ENCODE results near the gene CYP27A1.
"Not testable (repeated sequence)": the region's sequence is repeated elsewhere in the genome, so short reads cannot be mapped to it uniquely, and the experiment has no call there.

The CYP27A1 gene

GRCh38 chr2:218831378-218831990 is 49.5 kb downstream of the CYP27A1 start, which contains the start of gene PRKAG3:
Gene PRKAG3 (minus strand): TSS chr2:218831803.
- DNase-seq (ENCODE audit: low read depth in 2 of 2), result no peak

DNA sequence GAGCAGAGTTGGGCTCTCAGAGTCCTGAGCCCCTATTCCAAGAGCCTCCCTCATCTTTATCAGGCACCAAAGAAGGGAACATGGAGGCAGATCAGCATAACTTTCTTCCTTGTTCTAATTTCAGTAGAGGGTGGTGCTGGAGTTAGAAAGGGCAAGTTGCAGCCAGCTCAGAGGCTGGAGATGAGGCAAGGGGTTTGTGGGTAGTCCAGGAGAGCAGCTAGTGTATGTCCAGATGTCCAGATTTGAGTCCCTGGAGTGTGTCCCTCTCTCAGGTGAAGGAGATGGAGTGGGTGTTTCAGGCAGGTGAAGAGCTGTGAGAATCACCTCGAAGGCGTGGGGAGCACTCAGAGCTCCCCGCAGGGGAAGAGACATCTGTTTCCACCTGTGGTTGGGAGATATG is 50.1 kb downstream of the CYP27A1 start:
- no peak for DNase-seq (ENCODE audit: low read depth in 2 of 2)

GRCh38 chr2:218832520-218832919 is 50.6 kb downstream of the CYP27A1 start:
- no peak for DNase-seq (ENCODE audit: low read depth in 2 of 2)

DNA sequence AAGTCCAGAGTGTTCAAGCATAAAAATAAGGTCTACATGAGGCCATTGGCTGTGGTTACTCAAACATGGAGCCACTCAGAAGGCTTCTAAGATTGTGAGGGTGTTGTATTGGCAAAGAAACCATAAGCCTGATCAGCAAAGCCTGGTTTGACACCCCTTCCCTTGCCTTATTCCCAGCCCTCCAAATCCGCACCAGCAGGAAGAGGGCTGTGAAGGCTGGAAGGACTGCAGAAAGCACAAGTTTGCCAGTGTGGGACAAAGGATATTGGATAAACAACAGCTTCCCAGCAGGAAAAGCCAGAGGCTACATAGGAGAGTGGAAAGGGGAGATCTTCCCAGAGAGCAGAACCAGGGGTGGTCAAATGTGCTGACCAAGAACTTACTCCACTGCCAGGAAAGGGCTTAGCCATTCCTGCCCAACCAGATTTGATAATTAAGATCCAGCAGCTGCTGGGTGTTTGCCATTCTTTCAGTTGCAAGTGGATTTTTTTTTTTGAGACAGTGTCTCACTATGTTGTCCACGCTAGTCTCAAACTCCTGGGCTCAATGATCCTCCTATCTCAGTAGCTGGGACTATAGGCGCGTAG is 51.2 kb downstream of the CYP27A1 start:
- DNase-seq (ENCODE audit: low read depth in 2 of 2), result no peak

DNA sequence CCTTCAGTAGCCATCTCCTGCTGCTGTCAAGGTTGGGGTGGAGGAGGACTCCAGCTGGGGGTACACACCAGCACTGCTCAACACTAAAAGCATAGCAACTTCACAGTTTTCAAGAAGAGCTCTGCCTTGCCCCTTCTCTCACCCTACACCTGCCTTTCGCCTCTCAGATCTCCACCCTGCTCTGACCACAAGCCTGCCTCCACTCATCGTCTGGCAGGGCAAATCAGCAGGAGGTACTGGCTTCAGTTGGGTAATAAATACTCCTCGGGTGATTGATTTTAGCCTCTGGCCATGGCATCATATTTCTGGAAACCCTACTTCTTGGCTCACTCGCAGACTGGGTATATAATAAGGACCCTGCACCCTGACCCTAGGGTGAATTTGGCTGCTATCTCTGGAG is 52.7 kb downstream of the CYP27A1 start:
- DNase-seq (ENCODE audit: low read depth in 2 of 2), result no peak

GRCh38 chr2:218837495-218837894 is 55.5 kb downstream of the CYP27A1 start:
- DNase-seq (ENCODE audit: low read depth in 2 of 2), result no peak

GRCh38 chr2:218839430-218839829 is 57.5 kb downstream of the CYP27A1 start:
- DNase-seq (ENCODE audit: low read depth in 2 of 2), result no peak

- no peak for DNase-seq (ENCODE audit: low read depth in 2 of 2)
Measured at GRCh38 chr2:218839888-218840287, 57.9 kb downstream of the CYP27A1 start.

DNA sequence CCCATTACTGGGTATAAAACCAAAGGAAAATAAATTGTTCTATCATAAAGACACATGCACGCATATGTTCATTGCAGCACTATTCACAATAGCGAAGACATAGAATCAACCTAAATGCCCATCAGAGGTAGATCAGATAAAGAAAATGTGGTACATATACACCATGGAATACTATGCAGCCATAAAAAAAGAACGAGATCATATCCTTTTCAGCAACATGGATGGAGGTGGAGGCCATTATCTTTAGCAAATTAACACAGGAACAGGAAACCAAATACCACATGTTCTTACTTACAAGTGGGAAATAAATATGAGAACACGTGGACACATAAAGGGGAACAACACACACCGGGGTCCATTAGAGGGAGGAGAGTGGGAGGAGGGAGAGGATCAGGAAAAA is 62.4 kb downstream of the CYP27A1 start:
- DNase-seq (ENCODE audit: low read depth in 2 of 2), result not testable (repeated sequence)

DNA sequence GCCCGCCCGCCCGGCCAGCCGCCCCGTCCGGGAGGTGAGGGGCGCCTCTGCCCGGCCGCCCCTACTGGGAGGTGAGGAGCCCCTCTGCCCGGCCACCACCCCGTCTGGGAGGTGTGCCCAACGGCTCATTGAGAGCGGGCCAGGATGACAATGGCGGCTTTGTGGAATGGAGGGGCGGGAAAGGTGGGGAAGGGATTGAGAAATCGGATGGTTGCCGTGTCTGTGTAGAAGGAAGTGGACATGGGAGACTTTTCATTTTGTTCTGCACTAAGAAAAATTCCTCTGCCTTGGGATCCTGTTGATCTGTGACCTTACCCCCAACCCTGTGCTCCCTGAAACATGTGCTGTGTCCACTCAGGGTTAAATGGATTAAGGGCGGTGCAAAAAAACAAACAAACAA is 65.0 kb downstream of the CYP27A1 start:
- not testable (repeated sequence) for DNase-seq (ENCODE audit: low read depth in 2 of 2)

DNA sequence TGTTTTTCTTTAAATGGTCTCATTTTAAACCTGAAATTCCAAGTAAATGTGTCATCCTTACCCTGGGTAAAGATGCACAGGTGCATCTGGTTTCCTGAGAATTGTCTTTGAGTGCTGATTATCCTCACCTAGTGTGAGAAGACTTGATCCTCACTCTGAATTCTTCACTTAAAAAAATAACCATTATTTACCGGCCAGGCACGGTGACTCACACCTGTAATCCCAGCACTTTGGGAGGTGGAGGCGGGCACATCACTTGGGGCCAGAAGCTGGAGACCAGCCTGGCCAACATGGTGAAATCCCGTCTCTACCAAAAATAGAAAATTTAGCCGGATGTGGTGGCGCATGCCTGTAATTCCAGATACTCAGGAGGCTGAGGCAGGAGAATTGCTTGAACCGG is 67.8 kb downstream of the CYP27A1 start:
- no peak for DNase-seq (ENCODE audit: low read depth in 2 of 2)

- DNase-seq (ENCODE audit: low read depth in 2 of 2), result no peak
Measured at GRCh38 chr2:218850796-218851195, 68.8 kb downstream of the CYP27A1 start.

DNA sequence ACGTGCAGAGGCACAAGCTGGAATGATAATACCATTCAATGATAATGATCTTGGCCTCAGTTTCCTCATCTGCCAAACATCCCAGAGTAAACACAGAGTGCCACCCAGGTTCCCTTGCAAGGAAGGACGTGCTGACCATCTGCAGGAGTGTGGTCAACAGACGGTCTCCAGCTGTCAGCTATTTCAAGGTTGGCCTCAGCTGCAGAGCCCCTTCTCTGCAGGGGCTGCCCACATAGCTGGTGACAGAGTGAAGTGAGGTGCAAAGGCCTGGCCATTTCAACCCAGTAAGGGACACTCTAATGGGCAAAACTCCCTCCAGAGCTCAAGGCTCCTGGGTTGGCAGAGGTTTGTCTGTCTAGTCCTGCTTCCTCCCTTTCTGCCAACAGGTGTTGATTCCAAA is 69.3 kb downstream of the CYP27A1 start:
- DNase-seq (ENCODE audit: low read depth in 2 of 2), result no peak

- peak in 1 of 2 donors; percentile 45 for DNase-seq (ENCODE audit: low read depth in 2 of 2)
Measured at GRCh38 chr2:218852911-218853667, 71.1 kb downstream of the CYP27A1 start.

DNA sequence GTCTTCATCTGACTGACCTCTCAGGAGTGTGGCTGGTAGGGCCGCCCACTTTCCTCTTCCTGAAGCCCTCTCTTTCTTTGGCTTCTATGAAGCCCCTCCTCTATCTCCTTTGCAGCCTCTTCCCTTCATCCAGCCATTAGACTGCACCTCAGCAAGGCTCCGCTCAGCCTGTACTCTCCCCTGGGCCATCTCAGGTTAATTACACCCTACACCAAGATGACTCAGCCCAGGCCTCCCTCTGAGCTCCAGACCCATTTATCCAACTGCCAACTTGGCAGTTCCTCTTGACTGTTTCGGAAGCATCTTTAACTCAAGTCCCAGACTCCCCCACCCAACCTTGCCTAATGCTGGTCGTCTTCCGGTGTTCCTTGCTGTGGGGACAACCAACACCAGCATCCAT is 71.8 kb downstream of the CYP27A1 start:
- no peak for DNase-seq (ENCODE audit: low read depth in 2 of 2)

- no peak for DNase-seq (ENCODE audit: low read depth in 2 of 2)
Measured at GRCh38 chr2:218854860-218855259, 72.9 kb downstream of the CYP27A1 start.

- DNase-seq (ENCODE audit: low read depth in 2 of 2), result no peak
Measured at GRCh38 chr2:218855305-218856166, 73.6 kb downstream of the CYP27A1 start.

- no peak for DNase-seq (ENCODE audit: low read depth in 2 of 2)
Measured at GRCh38 chr2:218856167-218856895, 74.4 kb downstream of the CYP27A1 start.

- DNase-seq (ENCODE audit: low read depth in 2 of 2), result no peak
Measured at GRCh38 chr2:218856896-218857243, 74.9 kb downstream of the CYP27A1 start.

- DNase-seq (ENCODE audit: low read depth in 2 of 2), result no peak
Measured at GRCh38 chr2:218857371-218858137, 75.6 kb downstream of the CYP27A1 start.

DNA sequence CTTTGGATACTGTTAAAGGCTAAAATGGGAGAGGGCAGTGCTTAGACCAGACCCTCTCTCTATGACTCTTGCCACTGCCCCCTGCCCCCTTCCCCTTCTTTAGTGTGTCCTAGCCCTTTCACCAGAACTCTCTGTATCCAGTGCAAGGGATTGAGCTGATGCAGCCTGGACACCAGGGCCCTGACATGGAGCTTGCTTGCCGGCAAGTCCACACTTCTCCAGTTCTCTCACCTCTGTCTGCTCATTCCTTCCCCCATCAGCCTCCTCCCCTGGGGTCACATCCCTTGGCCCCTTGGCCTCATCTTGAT is 76.1 kb downstream of the CYP27A1 start:
- no peak for DNase-seq (ENCODE audit: low read depth in 2 of 2)
